Nasal cavity respiratory epithelium epithelial cell of viscerocranial mucosa (primary cell): ENCODE results near the gene C3orf18. TPM values are rescaled to one million over a fixed set of nuclear protein-coding genes. Genes with fewer than 3 reads are reported as not detected.

Source experiments
- total RNA-seq: library from RNA; depleted of rRNA; stranded (reverse); fragments of >200 nt; gene quantifications from 2 replicates; pipeline ENCODE4 v1.2.3, GENCODE V29; 2014

C3orf18 gene
- 0.68 and 3.6 TPM in 2 replicates for total RNA-seq

GRCh38 chr3:50567386-50568167, at the start of gene C3orf18:
TSS of gene C3orf18 (minus strand) at chr3:50567747. CDS start at chr3:50565699, 2,048 bp downstream.

DNA sequence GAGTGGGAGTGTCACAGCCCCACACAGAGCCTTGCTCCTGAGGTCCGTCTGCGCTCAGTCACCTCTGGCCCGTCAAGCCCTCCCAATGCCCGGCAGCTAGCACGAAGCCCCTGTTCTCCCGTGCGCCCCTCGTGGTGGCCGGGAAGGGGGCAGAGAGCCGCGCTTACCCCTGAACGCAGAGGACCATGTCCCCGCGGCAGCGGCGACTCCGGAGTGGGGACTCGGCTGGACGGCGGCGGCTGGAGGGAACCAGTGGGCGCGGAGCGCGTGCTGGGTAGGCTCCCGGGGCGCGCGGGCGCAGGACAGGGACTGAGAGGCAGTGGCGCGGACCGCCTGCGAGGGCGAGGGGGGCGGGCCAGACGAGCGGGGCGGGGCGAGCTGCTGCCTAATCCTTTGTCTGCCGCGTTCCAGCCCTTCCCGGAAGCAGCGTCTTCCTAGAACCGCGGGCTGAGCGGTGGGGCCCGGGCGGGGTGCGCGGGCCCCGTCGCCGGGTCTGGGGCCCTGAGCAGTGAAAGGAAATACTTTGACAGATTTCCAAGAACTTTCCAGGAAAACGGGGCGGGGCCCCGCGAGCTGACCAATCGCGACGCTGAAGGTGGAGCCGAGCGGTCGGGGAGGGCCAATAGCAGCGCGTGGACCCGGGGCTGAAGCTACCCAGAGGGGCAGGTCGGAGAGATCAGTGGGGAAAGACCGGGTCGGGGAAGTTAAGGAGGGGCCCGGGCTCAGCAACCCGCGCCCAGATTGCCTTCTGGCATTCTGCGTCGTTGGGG, 44.1 kb upstream of the C3orf18 start, which contains the start of gene CISH:
Gene CISH (minus strand): TSS at position 311 of the 770 bp plus-strand sequence. CDS start 124 bp downstream, at position 187.

GRCh38 chr3:50568947-50569749, 1.6 kb upstream of the C3orf18 start, which contains the start of gene HEMK1:
TSS of gene HEMK1 (plus strand) at chr3:50569522. CDS start at chr3:50571105, 1,583 bp downstream.

Other genes starting within 250 kb of the C3orf18 start
- 59.1 and 76.5 TPM in 2 replicates for gene HYAL2, start 245.0 kb downstream of the C3orf18 start, total RNA-seq
- gene TUSC2, start 239.5 kb downstream of the C3orf18 start, total RNA-seq, result 15.7 and 26.0 TPM in 2 replicates
- gene RASSF1, start 226.9 kb downstream of the C3orf18 start, total RNA-seq, result 14.9 and 19.8 TPM in 2 replicates
- 0.21 and 0.34 TPM in 2 replicates for gene ZMYND10, start 222.0 kb downstream of the C3orf18 start, total RNA-seq
- 11.3 and 14.7 TPM in 2 replicates for gene NPRL2, start 217.0 kb downstream of the C3orf18 start, total RNA-seq
- 13.7 and 14.2 TPM in 2 replicates for gene CYB561D2, start 216.9 kb downstream of the C3orf18 start, total RNA-seq
- 28.0 and 33.0 TPM in 2 replicates for gene TMEM115, start 208.2 kb downstream of the C3orf18 start, total RNA-seq
- gene CACNA2D2, start 64.1 kb downstream of the C3orf18 start, total RNA-seq, result under 0.01 TPM in 1 of 2 replicates, not detected in the other
- 4.4 and 10.8 TPM in 2 replicates for gene HEMK1, start 1.8 kb upstream of the C3orf18 start, total RNA-seq
- 1.0 and 3.8 TPM in 2 replicates for gene CISH, start 44.0 kb upstream of the C3orf18 start, total RNA-seq
- 42.4 and 65.1 TPM in 2 replicates for gene MAPKAPK3, start 49.4 kb upstream of the C3orf18 start, total RNA-seq
- under 0.01 and 0.36 TPM in 2 replicates for gene DOCK3, start 107.2 kb upstream of the C3orf18 start, total RNA-seq